ENCODE data around the gene PUM1. TPM values are rescaled to one million over a fixed set of nuclear protein-coding genes. Genes with fewer than 3 reads are reported as not detected.

Gene PUM1
- total RNA-seq, 1 experiment from 2014 or later = 43.3 TPM

DNA sequence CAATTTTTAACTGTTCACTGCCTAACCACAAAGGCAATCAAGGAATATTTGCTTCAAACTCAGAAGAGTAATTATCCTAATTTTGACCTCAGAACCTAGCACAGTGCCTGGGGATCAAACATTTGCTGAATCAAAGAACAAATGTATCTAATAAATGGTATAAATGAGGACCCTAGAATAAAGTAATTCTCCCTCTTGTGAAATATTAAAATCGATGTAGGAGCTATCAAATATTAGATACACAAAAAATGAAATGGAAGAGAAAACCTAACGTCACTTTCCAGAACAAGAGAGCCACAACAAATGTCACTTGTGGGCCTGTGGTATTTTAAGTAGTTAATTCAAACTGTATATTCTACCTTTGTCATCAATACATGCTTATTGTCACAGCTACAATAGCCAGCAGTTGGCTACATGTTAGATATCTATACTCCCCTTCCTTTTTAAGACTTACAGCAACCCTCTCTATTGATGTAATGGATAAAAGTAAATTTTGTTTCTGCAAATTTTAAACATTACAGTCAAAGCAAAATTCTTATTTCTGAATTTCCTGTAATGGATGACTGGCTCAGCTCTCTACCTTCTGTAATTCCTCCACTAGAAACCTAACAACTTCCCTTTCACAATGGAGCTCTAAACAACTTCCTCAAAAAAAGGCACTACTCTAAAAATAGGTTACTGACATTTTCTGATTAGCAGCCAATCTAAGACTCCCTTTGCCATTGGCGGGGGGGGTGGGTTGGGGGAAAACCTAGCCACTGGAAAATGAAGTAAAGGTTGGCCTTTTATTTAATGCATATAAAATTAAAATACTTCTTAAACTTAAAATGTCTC lies 37.6 kb downstream of the PUM1 start:
- TF ChIP-seq, protein P1, sequence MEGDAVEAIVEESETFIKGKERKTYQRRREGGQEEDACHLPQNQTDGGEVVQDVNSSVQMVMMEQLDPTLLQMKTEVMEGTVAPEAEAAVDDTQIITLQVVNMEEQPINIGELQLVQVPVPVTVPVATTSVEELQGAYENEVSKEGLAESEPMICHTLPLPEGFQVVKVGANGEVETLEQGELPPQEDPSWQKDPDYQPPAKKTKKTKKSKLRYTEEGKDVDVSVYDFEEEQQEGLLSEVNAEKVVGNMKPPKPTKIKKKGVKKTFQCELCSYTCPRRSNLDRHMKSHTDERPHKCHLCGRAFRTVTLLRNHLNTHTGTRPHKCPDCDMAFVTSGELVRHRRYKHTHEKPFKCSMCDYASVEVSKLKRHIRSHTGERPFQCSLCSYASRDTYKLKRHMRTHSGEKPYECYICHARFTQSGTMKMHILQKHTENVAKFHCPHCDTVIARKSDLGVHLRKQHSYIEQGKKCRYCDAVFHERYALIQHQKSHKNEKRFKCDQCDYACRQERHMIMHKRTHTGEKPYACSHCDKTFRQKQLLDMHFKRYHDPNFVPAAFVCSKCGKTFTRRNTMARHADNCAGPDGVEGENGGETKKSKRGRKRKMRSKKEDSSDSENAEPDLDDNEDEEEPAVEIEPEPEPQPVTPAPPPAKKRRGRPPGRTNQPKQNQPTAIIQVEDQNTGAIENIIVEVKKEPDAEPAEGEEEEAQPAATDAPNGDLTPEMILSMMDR (conservative IDR thresholded peaks at IDR 0.05; ENCODE audit: low read depth, low read length) = no peak
- no peak for TF ChIP-seq EZH2phosphoT487 (IDR thresholded peaks at IDR 0.05; ENCODE audit: borderline replicate concordance, low read length)
- TF ChIP-seq EZH2 (IDR thresholded peaks at IDR 0.05; ENCODE audit: low read length, unreplicated experiment) = no peak
- H3K4me3 ChIP-seq (ENCODE audit: low read length) = no peak overlapping the region
- no peak overlapping the region for H3K27ac ChIP-seq (ENCODE audit: low read length)
- intact Hi-C loops (cut with micrococcal nuclease) = no loop called here
- H2AFZ ChIP-seq (ENCODE audit: low read length) = no peak overlapping the region
- ChIA-PET CTCF (no interaction called here), POLR2A (ENCODE audit: unreplicated experiment) (no interaction called here)
- DNase-seq = no peak
- H3K27me3 ChIP-seq (ENCODE audit: low read length) = no peaks in the 10 kb centered on the region
- no peak overlapping the region for H3K9ac ChIP-seq (ENCODE audit: low read length)
- H3K9me3 ChIP-seq (ENCODE audit: low read length) = no peaks in the 10 kb centered on the region
- no peak for ATAC-seq
- H3K9me2 ChIP-seq (replicated peaks; ENCODE audit: low read length) = no peaks in the 10 kb centered on the region
- no TSS peak for BruUV-seq (replicated peaks)
- H3K4me2 ChIP-seq (ENCODE audit: low read length) = no peak overlapping the region
- peaks cover 28% of the 10 kb centered on the region for H3K36me3 ChIP-seq (ENCODE audit: low read depth, low read length)
- peaks cover 99% of the 10 kb centered on the region for H3K79me2 ChIP-seq (ENCODE audit: low read length)
- H3K4me1 ChIP-seq (ENCODE audit: insufficient read depth, low read length) = peaks cover 22% of the 10 kb centered on the region
- peaks cover 79% of the 10 kb centered on the region for H4K20me1 ChIP-seq (ENCODE audit: low read length)
- no peaks in the 10 kb centered on the region for H3F3A ChIP-seq (ENCODE audit: low read length, unreplicated experiment)

DNA sequence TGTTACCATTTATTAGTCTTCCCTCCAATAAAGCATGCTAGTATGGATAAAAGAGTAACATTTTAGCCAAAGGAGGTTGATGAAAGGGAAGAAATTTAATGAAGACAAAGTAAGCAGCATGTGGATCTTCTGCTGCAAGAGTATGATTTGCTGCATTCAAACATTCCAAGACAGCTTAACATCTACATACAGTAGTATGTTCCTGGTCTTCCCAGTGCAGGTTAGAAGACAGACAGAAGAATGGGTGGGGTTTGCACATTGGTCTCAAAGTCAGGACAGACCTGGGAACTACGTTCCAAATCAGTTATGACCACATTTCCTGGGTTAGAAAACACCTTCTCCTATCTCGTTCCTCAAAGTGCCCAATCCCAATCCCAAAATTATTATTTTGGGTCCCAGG lies 43.3 kb downstream of the PUM1 start:
- no TSS peak for BruUV-seq (replicated peaks)
- H3K4me1 ChIP-seq (ENCODE audit: insufficient read depth, low read length) = peaks cover 17% of the 10 kb centered on the region
- no peak for DNase-seq
- H3K27me3 ChIP-seq (ENCODE audit: low read length) = no peaks in the 10 kb centered on the region
- TF ChIP-seq EZH2phosphoT487 (IDR thresholded peaks at IDR 0.05; ENCODE audit: borderline replicate concordance, low read length) (no peak), EZH2 (IDR thresholded peaks at IDR 0.05; ENCODE audit: low read length, unreplicated experiment) (no peak)
- TF ChIP-seq, protein P1 (conservative IDR thresholded peaks at IDR 0.05; ENCODE audit: low read depth, low read length) = no peak
- H2AFZ ChIP-seq (ENCODE audit: low read length) = no peak overlapping the region
- no peaks in the 10 kb centered on the region for H3K9me3 ChIP-seq (ENCODE audit: low read length)
- ATAC-seq = no peak
- H3K36me3 ChIP-seq (ENCODE audit: low read depth, low read length) = peaks cover 20% of the 10 kb centered on the region
- H3K4me3 ChIP-seq (ENCODE audit: low read length) = no peak overlapping the region
- POLR2A ChIA-PET (ENCODE audit: unreplicated experiment) = no interaction called here
- no peak overlapping the region for H3K4me2 ChIP-seq (ENCODE audit: low read length)
- no peaks in the 10 kb centered on the region for H3K9me2 ChIP-seq (replicated peaks; ENCODE audit: low read length)
- H3K27ac ChIP-seq (ENCODE audit: low read length) = no peak overlapping the region
- H3K79me2 ChIP-seq (ENCODE audit: low read length) = peaks cover 100% of the 10 kb centered on the region
- intact Hi-C loops (cut with micrococcal nuclease) = no loop called here
- no peak overlapping the region for H3K9ac ChIP-seq (ENCODE audit: low read length)
- CTCF ChIA-PET = interaction anchor here (0.6 kb wide), 1 partner anchor 38 kb away, joined by 3 read pairs; no protein-coding TSS in a partner anchor
- H3F3A ChIP-seq (ENCODE audit: low read length, unreplicated experiment) = no peaks in the 10 kb centered on the region
- H4K20me1 ChIP-seq (ENCODE audit: low read length) = peaks cover 87% of the 10 kb centered on the region
